ENCODE measurements around the gene GPR160. TPM values are rescaled to one million over a fixed set of nuclear protein-coding genes. Genes with fewer than 3 reads are reported as not detected.
"Not testable (repeated sequence)": the region's sequence is repeated elsewhere in the genome, so short reads cannot be mapped to it uniquely, and the experiment has no call there.

Gene GPR160
- 10 to 100 TPM in 1 of 3 donors, 1 to 10 TPM in 2; 5.2 to 11.0 (median 6.7) TPM for polyA plus RNA-seq

DNA sequence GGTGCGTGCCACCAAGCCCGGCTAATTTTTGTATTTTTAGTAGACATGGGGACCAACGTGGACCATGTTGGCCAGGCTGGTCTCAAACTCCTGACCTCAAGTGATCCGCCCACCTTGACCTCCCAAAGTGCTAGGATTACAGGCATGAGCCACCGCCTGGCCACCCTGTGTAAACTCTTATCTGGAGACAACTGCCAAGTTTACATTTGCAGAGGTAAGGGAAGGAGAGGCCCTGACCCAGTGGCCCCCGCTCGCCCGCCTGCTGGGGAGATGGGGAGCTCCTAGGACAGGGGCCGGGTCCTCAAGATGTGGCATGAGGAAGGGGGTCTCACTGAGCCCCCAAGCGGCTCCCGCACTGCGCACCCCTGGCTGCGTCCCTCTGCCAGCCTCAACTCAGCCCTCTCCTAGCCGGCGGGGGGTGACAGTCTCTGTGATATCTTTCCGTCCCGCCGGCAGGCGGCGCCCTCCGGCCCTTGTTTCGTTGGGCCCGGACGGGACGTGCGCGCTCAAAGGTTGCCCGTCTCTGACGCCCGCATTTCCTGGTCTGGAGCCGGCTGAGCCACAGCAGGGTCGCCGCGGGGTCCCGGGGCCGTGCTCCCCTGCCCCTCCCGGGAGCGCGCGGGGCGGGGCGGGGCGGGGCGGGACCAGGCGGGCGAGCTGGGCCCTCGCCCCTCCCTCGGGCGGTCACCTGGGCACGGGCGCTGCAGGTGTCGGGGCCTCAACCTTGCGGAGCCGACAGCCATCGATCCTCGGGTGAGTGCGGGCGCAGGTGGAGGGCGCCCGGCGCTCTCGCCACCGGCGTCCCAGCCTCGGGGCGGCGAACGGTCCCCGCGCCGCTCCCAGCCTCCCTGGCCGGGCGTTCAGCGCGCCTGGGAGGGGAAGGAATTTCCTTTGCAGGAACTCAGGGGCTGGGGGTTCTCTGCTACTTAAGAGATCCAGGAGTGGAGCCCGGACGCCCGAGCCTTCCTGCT is at the start of gene GPR160:
Gene GPR160 (plus strand): TSS at position 533 of the 971 bp plus-strand sequence. CDS start 45,978 bp downstream, outside the sequence.
- no peak within 1 kb of the TSS for H3K27ac ChIP-seq (ENCODE audit: low read depth, low read length)
- 4 to 5% (median 5%) methylated on average over 52 to 78 of the region's 78 CpGs for WGBS, 3 donors

DNA sequence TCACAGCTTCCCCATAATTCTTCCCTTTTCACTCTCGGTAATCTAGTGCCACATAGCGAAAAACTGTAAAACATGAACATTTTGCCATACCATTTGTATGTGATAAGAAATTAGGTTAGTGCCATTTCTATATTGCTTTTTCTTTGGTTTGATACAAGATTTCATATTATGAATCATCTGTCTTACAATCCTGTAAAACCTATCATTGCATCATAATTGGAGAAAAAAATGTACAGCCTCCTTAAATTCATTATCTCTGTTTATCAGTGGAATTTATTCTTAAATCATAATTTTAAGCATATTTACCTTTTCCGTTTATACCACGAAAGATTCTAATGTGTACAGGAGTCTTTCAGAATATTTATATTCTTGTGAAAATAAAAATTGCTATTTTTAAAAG is 47.4 kb upstream of the GPR160 start:
- 93 to 97% (median 94%) methylated on average over 4 of the region's 4 CpGs for WGBS, 3 donors
- no peak overlapping the region for H3K27ac ChIP-seq (ENCODE audit: low read depth, low read length)

- no peak overlapping the region for H3K27ac ChIP-seq (ENCODE audit: low read depth, low read length)
- WGBS, 3 donors = 64 to 74% (median 73%) methylated on average over 3 of the region's 3 CpGs
Observed at GRCh38 chr3:169992156-169992555, 45.6 kb upstream of the GPR160 start.

DNA sequence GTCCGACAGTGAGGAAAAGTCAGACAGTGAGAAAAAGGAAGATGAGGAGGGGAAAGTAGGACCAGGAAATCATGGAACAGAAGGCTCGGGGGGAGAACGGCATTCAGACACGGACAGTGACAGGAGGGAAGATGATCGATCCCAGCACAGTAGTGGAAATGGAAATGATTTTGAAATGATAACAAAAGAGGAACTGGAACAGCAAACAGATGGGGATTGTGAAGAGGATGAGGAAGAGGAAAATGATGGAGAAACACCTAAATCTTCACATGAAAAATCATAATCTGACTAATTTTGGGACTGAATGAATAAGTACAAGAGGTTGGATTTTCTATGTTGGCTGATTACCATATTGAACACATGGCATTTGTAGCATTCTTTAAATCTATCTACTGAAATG is 45.0 kb upstream of the GPR160 start:
- no peak overlapping the region for H3K27ac ChIP-seq (ENCODE audit: low read depth, low read length)
- 56 to 84% (median 67%) methylated on average over 5 of the region's 5 CpGs for WGBS, 3 donors

- H3K27ac ChIP-seq (ENCODE audit: low read depth, low read length) = no peak overlapping the region
- 91 to 94% (median 92%) methylated on average over 3 of the region's 3 CpGs for WGBS, 3 donors
Observed at GRCh38 chr3:169993761-169994160, 44.0 kb upstream of the GPR160 start.

- WGBS, 3 donors = 94 to 97% (median 96%) methylated on average over 2 of the region's 2 CpGs
- no peak overlapping the region for H3K27ac ChIP-seq (ENCODE audit: low read depth, low read length)
Observed at GRCh38 chr3:169996063-169996462, 41.7 kb upstream of the GPR160 start.

DNA sequence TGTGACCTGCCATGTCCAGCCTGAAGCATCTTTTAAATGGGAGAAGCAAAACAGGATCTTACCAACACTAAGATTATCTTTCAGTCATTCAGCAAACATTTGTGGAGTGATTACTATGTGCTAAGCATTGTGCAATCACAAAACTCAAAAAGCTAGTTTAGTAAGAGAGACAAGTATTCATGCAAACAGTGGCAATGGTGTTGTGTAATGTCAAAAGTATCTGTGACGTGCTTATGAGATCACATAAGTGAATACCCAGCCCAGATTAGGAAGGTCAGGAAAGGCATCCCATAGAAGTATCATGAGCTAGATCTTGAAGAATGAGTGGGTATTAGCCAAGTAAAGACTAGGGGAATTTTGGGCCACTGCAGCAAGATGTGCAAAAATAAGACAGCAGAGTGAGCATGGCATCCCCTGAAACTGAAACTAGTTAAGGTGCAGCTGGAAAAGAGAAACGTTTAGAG is 39.1 kb upstream of the GPR160 start:
- no peak overlapping the region for H3K27ac ChIP-seq (ENCODE audit: low read depth, low read length)

DNA sequence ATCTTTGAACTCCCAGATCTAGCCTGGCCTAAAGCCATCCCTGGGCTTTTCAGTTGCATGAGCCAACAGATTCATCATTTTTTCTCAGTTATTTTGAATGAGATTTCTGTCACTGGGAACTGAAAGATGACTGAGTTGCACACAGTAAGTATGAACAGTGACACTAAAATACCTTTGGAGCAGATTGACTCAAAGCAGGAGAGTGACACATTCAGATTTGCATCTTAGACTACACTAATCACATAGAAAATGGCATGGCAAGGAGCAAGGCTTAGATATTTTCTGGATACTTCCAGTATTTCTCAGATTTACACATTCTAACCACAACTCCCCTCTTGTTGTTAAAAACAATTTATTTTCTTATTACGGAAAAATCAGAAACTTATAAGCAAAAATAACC is 38.4 kb upstream of the GPR160 start:
- WGBS, 3 donors = 97 to 100% (median 100%) methylated on average over 1 of the region's 1 CpG
- H3K27ac ChIP-seq (ENCODE audit: low read depth, low read length) = no peak overlapping the region

More for the DNA sequence above, 39.1 kb upstream of the GPR160 start:
- WGBS, 3 donors = 42 to 70% (median 43%) methylated on average over 2 of the region's 2 CpGs

GRCh38 chr3:170000051-170000450 is 37.7 kb upstream of the GPR160 start:
- no peak overlapping the region for H3K27ac ChIP-seq (ENCODE audit: low read depth, low read length)
- WGBS, 3 donors = 96 to 98% (median 97%) methylated on average over 2 of the region's 2 CpGs

DNA sequence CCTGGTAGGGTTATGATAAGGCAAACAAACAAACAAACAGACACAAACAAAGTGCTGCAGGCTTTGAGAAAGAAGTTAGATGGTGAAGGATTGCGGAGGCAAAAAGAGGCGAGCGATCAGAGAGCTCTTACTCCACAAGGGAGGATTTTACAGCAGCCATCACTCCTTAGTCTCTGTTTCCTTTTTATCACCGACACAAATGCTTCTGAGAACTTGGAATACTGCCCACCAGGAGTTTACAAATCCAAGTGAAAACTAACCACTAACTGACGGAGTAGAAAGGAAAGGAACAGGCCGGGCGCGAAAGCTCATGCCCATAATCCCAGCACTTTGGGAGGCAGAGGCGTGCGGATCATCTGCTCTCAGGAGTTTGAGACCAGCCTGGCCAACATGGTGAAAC is 35.6 kb upstream of the GPR160 start:
- 45 to 82% (median 52%) methylated on average over 10 of the region's 10 CpGs for WGBS, 3 donors
- no peak overlapping the region for H3K27ac ChIP-seq (ENCODE audit: low read depth, low read length)

- WGBS, 3 donors = 32 to 83% (median 56%) methylated on average over 1 of the region's 1 CpG
- H3K27ac ChIP-seq (ENCODE audit: low read depth, low read length) = no peak overlapping the region
Observed at GRCh38 chr3:170002879-170003278, 34.9 kb upstream of the GPR160 start.

- H3K27ac ChIP-seq (ENCODE audit: low read depth, low read length) = no peak overlapping the region
- WGBS, 3 donors = 55 to 78% (median 73%) methylated on average over 2 of the region's 2 CpGs
Observed at GRCh38 chr3:170003881-170004356, 33.9 kb upstream of the GPR160 start.

- WGBS, 3 donors = 48 to 64% (median 49%) methylated on average over 7 of the region's 7 CpGs
Observed at GRCh38 chr3:170007031-170007663, 30.6 kb upstream of the GPR160 start.

DNA sequence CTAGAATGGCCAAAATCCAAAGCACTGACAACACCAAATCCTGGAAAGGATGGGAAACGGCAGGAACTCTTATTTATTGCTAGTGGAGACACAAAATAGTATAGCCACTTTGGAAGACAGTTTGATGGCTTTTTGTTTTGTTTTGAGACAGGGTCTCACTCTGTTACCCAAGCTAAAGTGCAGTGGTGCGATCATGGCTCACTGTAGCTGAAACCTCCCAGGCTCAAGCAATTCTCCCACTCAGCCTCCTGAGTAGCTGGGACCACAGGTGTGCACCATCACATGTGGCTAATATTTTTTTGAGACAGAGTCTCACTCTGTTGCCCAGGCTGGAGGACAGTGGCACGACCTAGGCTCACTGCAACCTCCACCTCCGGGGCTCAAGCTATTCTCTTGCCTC is 27.3 kb upstream of the GPR160 start:
- WGBS, 3 donors = 90 to 93% (median 92%) methylated on average over 4 of the region's 4 CpGs

More at GRCh38 chr3:170007031-170007663, 30.6 kb upstream of the GPR160 start:
- no peak overlapping the region for H3K27ac ChIP-seq (ENCODE audit: low read depth, low read length)

GRCh38 chr3:170012683-170013400 is 25.0 kb upstream of the GPR160 start:
- H3K27ac ChIP-seq (ENCODE audit: low read depth, low read length) = no peak overlapping the region
- 25 to 60% (median 58%) methylated on average over 7 of the region's 7 CpGs for WGBS, 3 donors

More for the DNA sequence above, 27.3 kb upstream of the GPR160 start:
- no peak overlapping the region for H3K27ac ChIP-seq (ENCODE audit: low read depth, low read length)

DNA sequence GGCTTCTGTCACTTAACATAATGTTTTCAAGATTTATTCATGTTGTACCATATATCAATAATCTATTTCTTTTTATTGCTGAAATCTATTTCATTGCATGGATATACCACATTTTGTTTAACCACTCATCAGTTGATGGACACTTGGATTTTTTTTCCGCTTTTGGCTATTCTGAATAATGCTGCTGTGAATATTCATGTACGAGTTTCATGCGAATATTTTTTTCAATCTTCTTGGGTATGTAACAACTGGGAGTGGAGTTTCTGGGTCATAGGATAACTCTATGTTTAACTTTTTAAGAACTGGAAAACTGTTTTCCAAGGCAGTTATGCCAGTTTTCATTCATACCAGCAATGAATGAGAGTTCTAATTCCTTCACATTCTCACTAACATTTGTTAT is 21.7 kb upstream of the GPR160 start:
- 84 to 91% (median 87%) methylated on average over 3 of the region's 3 CpGs for WGBS, 3 donors

DNA sequence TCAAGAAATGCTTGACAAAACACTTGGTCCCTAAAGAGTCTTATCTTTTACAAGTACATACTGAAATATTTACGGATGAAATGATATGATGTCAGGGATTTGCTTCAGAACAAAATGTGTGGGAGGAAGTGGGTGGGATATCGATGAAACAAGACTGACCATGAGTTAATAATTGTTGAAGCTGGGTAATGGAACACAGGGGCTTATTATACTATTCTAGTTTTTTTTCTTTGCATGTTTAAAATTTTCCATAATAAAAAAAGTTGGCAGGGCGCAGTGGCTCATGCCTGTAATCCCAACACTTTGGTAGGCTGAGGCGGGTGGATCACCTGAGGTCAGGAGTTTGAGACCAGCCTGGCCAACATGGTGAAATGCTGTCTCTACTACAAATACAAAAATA is 18.5 kb upstream of the GPR160 start:
- not testable (repeated sequence) for H3K27ac ChIP-seq (ENCODE audit: low read depth, low read length)
- 43 to 77% (median 73%) methylated on average over 4 of the region's 4 CpGs for WGBS, 3 donors

More for the DNA sequence above, 21.7 kb upstream of the GPR160 start:
- H3K27ac ChIP-seq (ENCODE audit: low read depth, low read length) = no peak overlapping the region

- 64 to 84% (median 71%) methylated on average over 3 of the region's 3 CpGs for WGBS, 3 donors
- no peak overlapping the region for H3K27ac ChIP-seq (ENCODE audit: low read depth, low read length)
Observed at GRCh38 chr3:170021083-170021482, 16.7 kb upstream of the GPR160 start.

Measured in adipose tissue (tissue), 3 donors.